Measurements from ENCODE around the gene RSRC2. TPM values are rescaled to one million over a fixed set of nuclear protein-coding genes. Genes with fewer than 3 reads are reported as not detected.

RSRC2 gene
- total RNA-seq, 2 donors from 2014 or later, result 98.0 to 108 TPM

- H3K4me3 Mint-ChIP-seq, result no peak overlapping the region
- peaks cover 10 to 39% of the 10 kb centered on the region in 2 donors for H3K36me3 Mint-ChIP-seq (ENCODE audit: insufficient read depth in 2 of 2)
- DNase-seq, result no peak
- ATAC-seq (replicated peaks in 1 of 2), result no peak
- no peaks in the 10 kb centered on the region for H3K27me3 Mint-ChIP-seq (ENCODE audit: low read depth)
- H3K27ac Mint-ChIP-seq, result no peak overlapping the region
- H3K9me3 Mint-ChIP-seq, result no peaks in the 10 kb centered on the region
- H3K4me1 Mint-ChIP-seq (ENCODE audit: low read depth), result no peaks in the 10 kb centered on the region
Observed at GRCh38 chr12:122533856-122534255, 7.1 kb upstream of the RSRC2 start.

- Mint-ChIP-seq H3K4me1 (ENCODE audit: low read depth) (peaks cover 6% of the 10 kb centered on the region), H3K27ac (no peak overlapping the region), H3K36me3 (ENCODE audit: insufficient read depth in 2 of 2) (peaks cover 8 to 40% of the 10 kb centered on the region in 2 donors), H3K9me3 (no peaks in the 10 kb centered on the region), H3K27me3 (ENCODE audit: low read depth) (no peaks in the 10 kb centered on the region), H3K4me3 (no peak overlapping the region)
- ATAC-seq (replicated peaks in 1 of 2) (no peak), DNase-seq (no peak)
Observed at GRCh38 chr12:122528992-122529391, 2.3 kb upstream of the RSRC2 start.

DNA sequence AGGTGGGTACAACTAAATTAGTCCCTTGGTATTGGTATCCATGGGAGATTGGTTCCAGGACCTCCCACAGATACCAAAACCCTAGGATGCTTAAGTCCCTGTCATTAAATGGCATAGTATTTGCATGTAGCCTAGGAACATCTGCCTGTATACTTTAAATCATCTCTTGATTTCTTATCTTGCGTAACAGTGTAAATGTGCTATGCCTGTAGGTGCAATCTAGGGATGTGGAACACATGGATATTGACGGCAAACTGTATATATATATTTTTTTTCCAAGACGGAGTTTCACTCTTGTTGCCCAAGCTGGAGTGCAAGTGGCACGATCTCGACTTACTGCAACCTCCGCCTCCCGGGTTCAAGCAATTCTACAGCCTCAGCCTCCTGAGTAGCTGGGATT, 1.8 kb upstream of the RSRC2 start:
- Mint-ChIP-seq H3K27me3 (ENCODE audit: low read depth) (no peaks in the 10 kb centered on the region), H3K36me3 (ENCODE audit: insufficient read depth in 2 of 2) (peaks cover 8 to 40% of the 10 kb centered on the region in 2 donors), H3K4me3 (no peak overlapping the region), H3K9me3 (no peaks in the 10 kb centered on the region), H3K27ac (no peak overlapping the region), H3K4me1 (ENCODE audit: low read depth) (peaks cover 10% of the 10 kb centered on the region)
- DNase-seq (no peak), ATAC-seq (replicated peaks in 1 of 2) (no peak)

DNA sequence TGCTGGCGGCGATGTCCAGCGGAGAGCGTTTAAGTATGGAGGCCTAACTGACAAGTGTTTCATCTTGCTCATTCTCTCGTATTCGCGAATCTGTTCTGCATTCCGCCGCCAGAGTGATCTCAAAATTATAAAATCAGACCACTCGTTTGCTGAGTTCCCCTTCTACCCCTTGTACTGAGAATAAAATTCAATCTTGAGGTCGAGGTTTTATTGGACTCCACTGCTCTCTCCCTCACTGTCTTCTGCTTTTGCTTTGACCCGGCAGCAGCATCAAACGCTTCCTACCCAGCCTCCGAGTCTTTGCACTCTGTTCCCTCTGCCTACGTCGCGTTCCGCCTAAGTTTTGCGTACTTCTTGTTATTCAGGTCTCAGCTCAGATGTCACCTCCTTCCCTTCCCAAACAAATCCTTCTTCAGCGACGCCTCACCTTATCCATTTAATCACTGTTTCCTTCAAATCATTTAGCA, 775 bp upstream of the RSRC2 start:
- H3K27me3 Mint-ChIP-seq (ENCODE audit: low read depth), result no peaks in the 10 kb centered on the region
- peaks cover 5 to 38% of the 10 kb centered on the region in 2 donors for H3K36me3 Mint-ChIP-seq (ENCODE audit: insufficient read depth in 2 of 2)
- peaks cover 18% of the 10 kb centered on the region for H3K4me1 Mint-ChIP-seq (ENCODE audit: low read depth)
- peak; percentile 31 to 34 for DNase-seq
- H3K27ac Mint-ChIP-seq, result no peak overlapping the region
- ATAC-seq (replicated peaks in 1 of 2), result no peak
- H3K9me3 Mint-ChIP-seq, result no peaks in the 10 kb centered on the region
- H3K4me3 Mint-ChIP-seq, result no peak overlapping the region

DNA sequence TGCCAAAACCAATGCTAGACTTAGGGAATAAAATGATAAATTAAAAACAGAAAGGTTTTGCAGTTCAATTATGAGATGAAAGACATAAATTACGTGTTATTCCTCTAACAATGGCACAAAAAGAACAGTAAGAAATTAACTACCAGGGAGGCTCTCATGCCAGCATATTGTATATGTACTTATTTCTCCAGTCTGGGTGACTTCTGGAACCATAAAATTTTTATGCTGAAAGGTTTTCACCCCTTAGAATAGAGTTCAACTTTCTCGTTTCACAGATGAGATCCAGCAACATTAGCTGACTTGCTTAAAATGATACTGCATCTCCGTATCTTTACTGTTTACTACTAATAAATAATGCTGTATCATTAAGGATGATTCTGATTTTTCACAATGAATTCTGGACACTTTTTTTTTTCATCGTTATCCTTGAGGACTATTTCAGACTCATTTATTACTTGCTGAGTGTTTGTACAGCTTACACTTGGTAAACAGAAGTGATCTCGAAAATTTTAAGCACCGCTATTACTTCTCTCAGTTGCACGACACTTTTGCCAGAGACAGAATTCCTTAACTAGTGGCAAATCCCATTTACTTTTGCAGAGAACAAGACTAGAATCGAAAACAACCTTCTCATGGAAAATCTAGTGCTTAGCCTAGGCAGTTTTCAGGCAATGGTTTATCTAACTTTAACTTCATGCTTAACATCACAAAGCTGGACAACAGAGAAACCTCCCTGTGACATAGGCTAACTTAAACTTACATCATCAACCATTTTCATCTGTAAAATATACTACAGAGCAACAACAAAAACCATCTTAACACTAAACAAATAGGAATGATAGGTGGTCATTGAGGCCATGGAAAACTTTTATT, 2.7 kb downstream of the RSRC2 start:
- ATAC-seq (replicated peaks in 1 of 2), result no peak
- H3K27me3 Mint-ChIP-seq (ENCODE audit: low read depth), result no peaks in the 10 kb centered on the region
- H3K27ac Mint-ChIP-seq, result peak overlapping the region; percentile 99
- peaks cover 16 to 38% of the 10 kb centered on the region in 2 donors for H3K36me3 Mint-ChIP-seq (ENCODE audit: insufficient read depth in 2 of 2)
- no peak for DNase-seq
- H3K4me3 Mint-ChIP-seq, result peak overlapping the region in 1 of 2 donors; percentile 99
- H3K9me3 Mint-ChIP-seq, result no peaks in the 10 kb centered on the region
- H3K4me1 Mint-ChIP-seq (ENCODE audit: low read depth), result peaks cover 47% of the 10 kb centered on the region

DNA sequence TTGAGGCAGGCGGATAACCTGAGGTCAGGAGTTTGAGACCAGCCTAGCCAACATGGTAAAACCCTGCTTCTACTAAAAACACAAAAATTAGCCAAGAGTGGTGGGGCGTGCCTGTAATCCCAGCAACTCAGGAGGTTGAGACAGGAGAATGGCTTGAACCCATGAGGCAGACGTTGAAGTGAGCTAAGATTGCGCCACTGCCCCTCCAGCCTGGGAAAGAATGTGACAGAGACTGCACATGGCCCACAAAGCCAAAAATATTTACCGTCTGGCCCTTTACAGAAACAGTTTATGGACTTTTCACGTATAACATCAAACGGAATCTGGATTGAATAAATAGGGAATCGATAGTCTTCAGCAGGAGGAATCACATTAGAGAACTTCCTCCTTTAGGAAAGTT, 3.5 kb downstream of the RSRC2 start:
- Mint-ChIP-seq H3K27me3 (ENCODE audit: low read depth) (no peaks in the 10 kb centered on the region), H3K4me1 (ENCODE audit: low read depth) (peaks cover 53% of the 10 kb centered on the region), H3K4me3 (peak overlapping the region in 1 of 2 donors; percentile 99), H3K9me3 (no peaks in the 10 kb centered on the region), H3K27ac (peak overlapping the region; percentile 99), H3K36me3 (ENCODE audit: insufficient read depth in 2 of 2) (peaks cover 21 to 45% of the 10 kb centered on the region in 2 donors)
- ATAC-seq (replicated peaks in 1 of 2) (no peak), DNase-seq (no peak)

DNA sequence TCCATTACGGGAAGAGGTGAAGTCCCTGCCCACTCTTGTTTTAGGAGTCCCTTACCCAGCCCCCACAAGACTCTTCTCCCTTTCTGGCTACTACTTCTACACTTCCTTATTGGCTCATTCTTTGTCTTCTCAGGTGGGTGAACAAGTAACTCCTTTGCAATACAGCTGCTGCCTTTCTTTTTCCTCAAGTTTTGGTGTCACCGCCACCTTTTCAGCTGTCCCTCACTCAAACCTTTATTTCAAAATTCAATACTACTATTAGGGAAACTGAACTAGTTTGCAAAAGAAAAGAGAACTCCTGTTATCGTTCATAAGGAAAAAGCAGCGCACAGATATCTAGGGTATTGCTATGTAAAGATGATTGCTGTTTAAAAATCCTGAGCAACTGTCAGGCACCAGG, 6.1 kb downstream of the RSRC2 start:
- ATAC-seq (replicated peaks in 1 of 2) (no peak), DNase-seq (no peak)
- Mint-ChIP-seq H3K36me3 (ENCODE audit: insufficient read depth in 2 of 2) (peaks cover 24 to 63% of the 10 kb centered on the region in 2 donors), H3K27ac (peak overlapping the region; percentile 71), H3K27me3 (ENCODE audit: low read depth) (no peaks in the 10 kb centered on the region), H3K9me3 (no peaks in the 10 kb centered on the region), H3K4me3 (peak overlapping the region in 1 of 2 donors; percentile 48), H3K4me1 (ENCODE audit: low read depth) (peaks cover 69% of the 10 kb centered on the region)

DNA sequence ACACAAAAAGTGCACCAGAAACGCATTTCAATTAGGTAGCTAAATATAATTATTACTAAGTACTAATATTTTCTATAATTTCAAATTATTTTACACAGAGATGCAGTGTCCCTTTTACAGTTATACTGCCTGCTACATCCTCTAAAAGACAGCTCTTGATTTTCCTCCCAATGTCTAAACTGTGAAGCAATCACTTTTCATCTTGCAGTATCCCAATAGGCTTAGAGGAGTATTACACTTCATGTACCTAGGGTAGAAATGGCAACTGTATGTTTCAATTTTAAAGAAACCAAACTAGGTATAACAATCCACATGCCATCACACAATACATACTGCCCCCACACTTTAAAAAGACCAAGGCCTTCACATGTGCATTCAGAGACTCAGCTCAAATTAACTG, 7.3 kb downstream of the RSRC2 start:
- DNase-seq, result no peak
- Mint-ChIP-seq H3K36me3 (ENCODE audit: insufficient read depth in 2 of 2) (peaks cover 22 to 66% of the 10 kb centered on the region in 2 donors), H3K4me1 (ENCODE audit: low read depth) (peaks cover 67% of the 10 kb centered on the region), H3K9me3 (no peaks in the 10 kb centered on the region), H3K27me3 (ENCODE audit: low read depth) (no peaks in the 10 kb centered on the region), H3K4me3 (peak overlapping the region in 1 of 2 donors; percentile 6), H3K27ac (peak overlapping the region; percentile 62)
- ATAC-seq (replicated peaks in 1 of 2), result no peak

GRCh38 chr12:122518908-122519307, 7.8 kb downstream of the RSRC2 start:
- Mint-ChIP-seq H3K36me3 (ENCODE audit: insufficient read depth in 2 of 2) (peaks cover 19 to 67% of the 10 kb centered on the region in 2 donors), H3K4me1 (ENCODE audit: low read depth) (peaks cover 62% of the 10 kb centered on the region), H3K27ac (peak overlapping the region; percentile 92), H3K27me3 (ENCODE audit: low read depth) (no peaks in the 10 kb centered on the region), H3K4me3 (peak overlapping the region in 1 of 2 donors; percentile 14), H3K9me3 (no peaks in the 10 kb centered on the region)
- no peak for ATAC-seq (replicated peaks in 1 of 2)
- DNase-seq, result no peak

DNA sequence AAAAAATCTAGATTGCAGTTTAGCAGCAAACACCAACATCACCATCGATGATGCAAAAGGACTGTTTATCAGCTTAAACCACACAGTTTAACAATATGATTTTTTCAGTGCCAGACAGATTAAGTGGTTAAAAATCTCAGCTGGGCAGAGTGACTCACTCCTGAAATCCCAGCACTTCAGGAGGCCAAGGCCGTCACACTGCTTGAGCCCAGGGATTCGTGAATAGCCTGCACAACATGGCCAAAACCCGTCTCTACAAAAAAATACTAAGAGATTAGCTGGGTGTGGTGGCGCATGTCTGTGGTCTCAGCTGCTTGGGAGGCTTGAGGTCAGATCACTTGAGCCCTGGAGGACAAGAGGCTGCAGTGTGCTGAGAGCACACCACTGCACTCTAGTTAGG, 8.9 kb downstream of the RSRC2 start:
- Mint-ChIP-seq H3K9me3 (no peaks in the 10 kb centered on the region), H3K27ac (peak overlapping the region; percentile 68), H3K36me3 (ENCODE audit: insufficient read depth in 2 of 2) (peaks cover 19 to 69% of the 10 kb centered on the region in 2 donors), H3K4me1 (ENCODE audit: low read depth) (peaks cover 52% of the 10 kb centered on the region), H3K27me3 (ENCODE audit: low read depth) (no peaks in the 10 kb centered on the region), H3K4me3 (peak overlapping the region in 1 of 2 donors; percentile 6)
- ATAC-seq (replicated peaks in 1 of 2) (peak; percentile 34 to 50), DNase-seq (no peak)

- Mint-ChIP-seq H3K36me3 (ENCODE audit: insufficient read depth in 2 of 2) (peaks cover 17 to 76% of the 10 kb centered on the region in 2 donors), H3K4me3 (no peak overlapping the region), H3K27me3 (ENCODE audit: low read depth) (no peaks in the 10 kb centered on the region), H3K9me3 (no peaks in the 10 kb centered on the region), H3K4me1 (ENCODE audit: low read depth) (peaks cover 43% of the 10 kb centered on the region), H3K27ac (peak overlapping the region; percentile 72)
- no peak for DNase-seq
- no peak for ATAC-seq (replicated peaks in 1 of 2)
Observed at GRCh38 chr12:122516544-122517361, 10.0 kb downstream of the RSRC2 start.

DNA sequence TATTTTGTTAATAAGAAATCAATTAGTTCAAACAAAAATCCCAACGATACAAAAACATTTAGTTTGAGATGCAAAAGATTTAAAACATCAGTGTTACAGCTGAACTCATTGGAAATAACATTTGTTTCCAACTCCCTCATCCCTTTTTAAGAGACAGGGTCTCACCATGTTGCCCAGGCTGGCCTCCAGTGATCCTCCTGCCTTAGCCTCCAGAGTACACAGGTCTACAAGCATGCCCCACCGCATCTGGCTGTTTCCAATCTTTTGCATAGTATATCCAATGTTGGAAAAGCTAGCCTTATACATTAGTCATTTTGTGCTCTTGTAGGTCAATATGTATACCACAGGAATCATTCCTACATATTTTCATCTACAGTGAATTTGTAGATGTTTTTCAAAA, 11.5 kb downstream of the RSRC2 start:
- Mint-ChIP-seq H3K36me3 (ENCODE audit: insufficient read depth in 2 of 2) (peaks cover 13 to 76% of the 10 kb centered on the region in 2 donors), H3K4me3 (no peak overlapping the region), H3K27me3 (ENCODE audit: low read depth) (no peaks in the 10 kb centered on the region), H3K27ac (peak overlapping the region; percentile 57), H3K9me3 (no peaks in the 10 kb centered on the region), H3K4me1 (ENCODE audit: low read depth) (peaks cover 32% of the 10 kb centered on the region)
- no peak for DNase-seq
- no peak for ATAC-seq (replicated peaks in 1 of 2)

DNA sequence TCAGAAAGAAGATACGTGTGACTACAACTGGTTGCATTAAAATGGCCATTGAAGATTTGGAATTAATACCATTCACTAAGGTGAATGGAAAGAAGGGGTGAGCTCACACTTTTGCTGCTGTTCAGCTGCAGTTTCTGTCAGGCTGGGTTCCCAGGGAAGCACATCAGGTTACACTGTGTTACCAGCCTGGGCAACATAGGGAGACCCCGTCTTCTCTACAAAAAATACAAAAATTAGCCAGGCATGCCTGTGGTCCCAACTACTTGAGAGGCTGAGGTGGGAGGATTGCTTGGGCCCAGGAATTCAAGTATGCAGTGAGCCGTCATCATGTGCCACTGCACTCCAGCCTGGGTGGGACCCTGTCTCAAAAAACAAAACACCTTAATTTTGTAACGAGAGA, 13.1 kb downstream of the RSRC2 start:
- Mint-ChIP-seq H3K4me3 (no peak overlapping the region), H3K36me3 (ENCODE audit: insufficient read depth in 2 of 2) (peaks cover 7 to 74% of the 10 kb centered on the region in 2 donors), H3K27ac (peak overlapping the region; percentile 24), H3K9me3 (no peaks in the 10 kb centered on the region), H3K4me1 (ENCODE audit: low read depth) (peaks cover 18% of the 10 kb centered on the region), H3K27me3 (ENCODE audit: low read depth) (no peaks in the 10 kb centered on the region)
- DNase-seq (no peak), ATAC-seq (replicated peaks in 1 of 2) (peak in 1 of 2 donors; percentile 26)

All from activated T-cell treated with anti-CD3 and anti-CD28 coated beads, Interleukin-2, amount 50 U/mL, for 72 hours (primary cell).